ENCODE measurements around the gene GNL3. TPM values are rescaled to one million over a fixed set of nuclear protein-coding genes. Genes with fewer than 3 reads are reported as not detected.
A peak's percentile ranks its signal among the peaks of the same experiment; 100 is the strongest.

GNL3 gene
- total and polyA plus RNA-seq, 8 donors, result 22.4 to 65.6 (median 51.0) TPM

- H3K36me3 ChIP-seq, result peaks cover 4 to 27% (median 26%) of the 10 kb centered on the region in 3 donors
- WGBS, 2 donors, result 0% methylated on average over 30 to 41 of the region's 41 CpGs
- ATAC-seq, result peak; percentile 81 to 88 (median 84)
- peak overlapping the region; percentile 79 to 97 (median 92) for H3K27ac ChIP-seq
- H3K4me3 ChIP-seq, result peak overlapping the region; percentile 42 to 88 (median 76)
- intact Hi-C loops (cut with DNase I), result no loop called here
- H3K27me3 ChIP-seq, result no peaks in the 10 kb centered on the region
- no peak for TF ChIP-seq CTCF (IDR thresholded peaks at IDR 0.05)
- FAIRE-seq, result no peak
- no peaks in the 10 kb centered on the region for H3K9me3 ChIP-seq
- peak; percentile 80 to 91 (median 84) for DNase-seq
- H3K4me1 ChIP-seq, result peaks cover 28 to 47% (median 32%) of the 10 kb centered on the region in 3 donors
These were observed 535 bp upstream of the GNL3 start for GRCh38 chr3:52685285-52685708.

- ATAC-seq (no peak), DNase-seq (no peak), FAIRE-seq (no peak)
- H3K36me3 ChIP-seq, result peaks cover 9 to 48% (median 47%) of the 10 kb centered on the region in 3 donors
- H3K4me3 ChIP-seq, result peak overlapping the region in 1 of 4 donors; percentile 88
- 17 to 25% methylated on average over 6 of the region's 6 CpGs for WGBS, 2 donors
- H3K27ac ChIP-seq, result no peak overlapping the region
- H3K9me3 ChIP-seq, result no peaks in the 10 kb centered on the region
- TF ChIP-seq CTCF (IDR thresholded peaks at IDR 0.05), result no peak
- intact Hi-C loops (cut with DNase I), result no loop called here
- peaks cover 25 to 33% (median 28%) of the 10 kb centered on the region in 3 donors for H3K4me1 ChIP-seq
- H3K27me3 ChIP-seq, result no peaks in the 10 kb centered on the region
These were observed 2.4 kb downstream of the GNL3 start for GRCh38 chr3:52688266-52688665.

GRCh38 chr3:52689151-52689550, 3.3 kb downstream of the GNL3 start:
- H3K27ac ChIP-seq, result no peak overlapping the region
- H3K27me3 ChIP-seq, result no peaks in the 10 kb centered on the region
- peaks cover 22 to 28% (median 24%) of the 10 kb centered on the region in 3 donors for H3K4me1 ChIP-seq
- no peak for TF ChIP-seq CTCF (IDR thresholded peaks at IDR 0.05)
- no peaks in the 10 kb centered on the region for H3K9me3 ChIP-seq
- FAIRE-seq (no peak), ATAC-seq (no peak), DNase-seq (no peak)
- intact Hi-C loops (cut with DNase I), result no loop called here
- H3K36me3 ChIP-seq, result peaks cover 9 to 55% (median 55%) of the 10 kb centered on the region in 3 donors
- no peak overlapping the region for H3K4me3 ChIP-seq
- 46 to 52% methylated on average over 3 of the region's 3 CpGs for WGBS, 2 donors

GRCh38 chr3:52690560-52690959, 4.7 kb downstream of the GNL3 start:
- H3K4me3 ChIP-seq, result no peak overlapping the region
- no peak for FAIRE-seq
- peaks cover 17 to 22% (median 18%) of the 10 kb centered on the region in 3 donors for H3K4me1 ChIP-seq
- H3K27me3 ChIP-seq, result no peaks in the 10 kb centered on the region
- WGBS, 2 donors, result 64% methylated on average over 2 of the region's 2 CpGs
- no peak overlapping the region for H3K27ac ChIP-seq
- H3K36me3 ChIP-seq, result peaks cover 9 to 68% (median 66%) of the 10 kb centered on the region in 3 donors
- no peak for DNase-seq
- intact Hi-C loops (cut with DNase I), result no loop called here
- no peak for ATAC-seq
- H3K9me3 ChIP-seq, result no peaks in the 10 kb centered on the region
- TF ChIP-seq CTCF (IDR thresholded peaks at IDR 0.05), result no peak

GRCh38 chr3:52693071-52693470, 7.2 kb downstream of the GNL3 start:
- no peak for FAIRE-seq
- H3K36me3 ChIP-seq, result peaks cover 7 to 78% (median 66%) of the 10 kb centered on the region in 3 donors
- intact Hi-C loops (cut with DNase I), result no loop called here

More at GRCh38 chr3:52693071-52693470, 7.2 kb downstream of the GNL3 start:
- ATAC-seq (no peak), DNase-seq (no peak)
- TF ChIP-seq CTCF (IDR thresholded peaks at IDR 0.05), result no peak
- no peaks in the 10 kb centered on the region for H3K27me3 ChIP-seq
- H3K4me3 ChIP-seq, result no peak overlapping the region
- no peaks in the 10 kb centered on the region for H3K9me3 ChIP-seq
- no peak overlapping the region for H3K27ac ChIP-seq
- H3K4me1 ChIP-seq, result peaks cover 5 to 9% (median 7%) of the 10 kb centered on the region in 3 donors

Data from pancreas (tissue), 10 donors.